Measurements from ENCODE around the gene PGS1. TPM values are rescaled to one million over a fixed set of nuclear protein-coding genes. Genes with fewer than 3 reads are reported as not detected.
A peak's percentile ranks its signal among the peaks of the same experiment; 100 is the strongest.

PGS1 gene
- total RNA-seq, 2 donors from 2014 or later: 52.0 to 98.4 TPM

DNA sequence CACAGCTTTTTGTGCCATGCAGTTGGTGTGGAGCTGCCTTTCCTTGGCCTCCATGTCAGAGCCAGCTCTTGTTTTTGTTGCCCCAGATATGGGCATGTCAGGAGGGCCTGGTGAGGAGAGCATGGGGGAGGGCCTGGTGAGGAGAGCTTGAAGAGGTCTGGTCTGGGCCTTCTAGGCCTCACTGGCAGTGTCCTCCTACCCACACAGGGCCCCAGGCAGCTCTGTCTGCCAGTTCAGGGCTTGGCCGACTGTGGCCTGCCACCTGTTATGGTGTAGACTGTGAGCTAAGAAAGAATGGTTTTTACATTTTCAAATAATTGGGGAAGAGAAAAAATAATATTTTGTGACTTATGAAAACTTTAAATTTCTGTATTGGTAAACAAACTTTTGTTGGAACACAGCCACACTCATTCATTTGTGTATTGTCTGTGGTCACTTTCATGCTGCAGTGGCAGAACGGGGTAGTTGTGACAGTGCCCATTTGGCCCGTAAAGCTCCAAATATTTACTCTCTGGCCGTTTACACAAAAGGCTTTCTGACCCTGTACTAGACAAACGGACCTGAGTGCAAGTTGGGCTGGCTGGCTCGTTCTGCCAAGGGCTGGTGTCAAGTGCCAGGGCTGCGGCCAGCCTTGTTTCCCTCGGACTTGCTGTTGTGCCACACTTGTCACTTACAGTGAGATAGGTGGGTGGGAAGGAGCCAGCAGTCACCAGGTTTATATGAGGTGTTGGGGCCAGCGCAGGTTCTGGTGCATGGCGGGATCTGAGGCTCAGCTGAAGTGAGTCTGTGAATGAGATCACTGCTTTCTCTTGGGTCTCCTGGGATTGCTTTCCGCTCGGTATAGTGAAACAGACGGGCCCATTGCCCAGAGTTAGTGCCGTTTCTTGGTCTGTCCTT is 18.2 kb downstream of the PGS1 start:
- H3K9me3 ChIP-seq: no peaks in the 10 kb centered on the region
- peak overlapping the region; percentile 36 for H3K4me3 ChIP-seq
- peaks cover 26% of the 10 kb centered on the region for H3K36me3 ChIP-seq
- peak; percentile 40 for DNase-seq (ENCODE audit: low spot score)
- peak overlapping the region; percentile 75 to 82 for H3K27ac ChIP-seq
- no peaks in the 10 kb centered on the region for H3K27me3 ChIP-seq (replicated peaks; ENCODE audit: insufficient read depth)
- TF ChIP-seq, protein P1, sequence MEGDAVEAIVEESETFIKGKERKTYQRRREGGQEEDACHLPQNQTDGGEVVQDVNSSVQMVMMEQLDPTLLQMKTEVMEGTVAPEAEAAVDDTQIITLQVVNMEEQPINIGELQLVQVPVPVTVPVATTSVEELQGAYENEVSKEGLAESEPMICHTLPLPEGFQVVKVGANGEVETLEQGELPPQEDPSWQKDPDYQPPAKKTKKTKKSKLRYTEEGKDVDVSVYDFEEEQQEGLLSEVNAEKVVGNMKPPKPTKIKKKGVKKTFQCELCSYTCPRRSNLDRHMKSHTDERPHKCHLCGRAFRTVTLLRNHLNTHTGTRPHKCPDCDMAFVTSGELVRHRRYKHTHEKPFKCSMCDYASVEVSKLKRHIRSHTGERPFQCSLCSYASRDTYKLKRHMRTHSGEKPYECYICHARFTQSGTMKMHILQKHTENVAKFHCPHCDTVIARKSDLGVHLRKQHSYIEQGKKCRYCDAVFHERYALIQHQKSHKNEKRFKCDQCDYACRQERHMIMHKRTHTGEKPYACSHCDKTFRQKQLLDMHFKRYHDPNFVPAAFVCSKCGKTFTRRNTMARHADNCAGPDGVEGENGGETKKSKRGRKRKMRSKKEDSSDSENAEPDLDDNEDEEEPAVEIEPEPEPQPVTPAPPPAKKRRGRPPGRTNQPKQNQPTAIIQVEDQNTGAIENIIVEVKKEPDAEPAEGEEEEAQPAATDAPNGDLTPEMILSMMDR (IDR thresholded peaks at IDR 0.05): no peak
- peak; percentile 41 for ATAC-seq (ENCODE audit: insufficient number of reproducible peaks, low FRiP score, low read depth)
- H3K4me1 ChIP-seq (ENCODE audit: control insufficient read depth in 1 of 2, low read depth in 2 of 2): peaks cover 12 to 33% of the 10 kb centered on the region in 2 donors

DNA sequence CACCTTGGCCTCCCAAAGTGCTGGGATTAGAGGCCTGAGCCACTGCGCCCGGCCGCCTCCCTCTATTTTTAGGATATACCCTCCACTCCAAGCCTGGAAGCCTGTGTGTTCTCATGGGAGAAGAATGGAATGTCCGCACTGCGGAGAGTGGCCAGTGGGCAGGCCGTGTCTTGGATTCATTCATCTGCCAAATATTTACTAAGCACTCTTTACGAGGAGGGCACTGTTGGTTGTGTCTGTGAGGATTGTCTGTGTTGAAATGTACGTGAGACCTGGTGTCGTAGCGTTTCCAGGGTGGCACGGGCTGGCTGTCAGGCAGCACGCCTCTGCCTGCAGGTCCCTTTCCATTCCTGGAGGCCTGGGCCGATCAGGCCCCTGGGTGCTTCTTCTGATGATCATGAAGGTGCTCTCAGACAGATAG is 19.2 kb downstream of the PGS1 start:
- H3K27ac ChIP-seq: peak overlapping the region; percentile 75 to 82
- H3K4me1 ChIP-seq (ENCODE audit: control insufficient read depth in 1 of 2, low read depth in 2 of 2): peaks cover 12 to 29% of the 10 kb centered on the region in 2 donors
- H3K4me3 ChIP-seq: peak overlapping the region; percentile 36
- peaks cover 26% of the 10 kb centered on the region for H3K36me3 ChIP-seq
- ATAC-seq (ENCODE audit: insufficient number of reproducible peaks, low FRiP score, low read depth): peak; percentile 62
- H3K27me3 ChIP-seq (replicated peaks; ENCODE audit: insufficient read depth): no peaks in the 10 kb centered on the region
- H3K9me3 ChIP-seq: no peaks in the 10 kb centered on the region
- TF ChIP-seq, protein P1 (IDR thresholded peaks at IDR 0.05): no peak
- DNase-seq (ENCODE audit: low spot score): peak; percentile 36

DNA sequence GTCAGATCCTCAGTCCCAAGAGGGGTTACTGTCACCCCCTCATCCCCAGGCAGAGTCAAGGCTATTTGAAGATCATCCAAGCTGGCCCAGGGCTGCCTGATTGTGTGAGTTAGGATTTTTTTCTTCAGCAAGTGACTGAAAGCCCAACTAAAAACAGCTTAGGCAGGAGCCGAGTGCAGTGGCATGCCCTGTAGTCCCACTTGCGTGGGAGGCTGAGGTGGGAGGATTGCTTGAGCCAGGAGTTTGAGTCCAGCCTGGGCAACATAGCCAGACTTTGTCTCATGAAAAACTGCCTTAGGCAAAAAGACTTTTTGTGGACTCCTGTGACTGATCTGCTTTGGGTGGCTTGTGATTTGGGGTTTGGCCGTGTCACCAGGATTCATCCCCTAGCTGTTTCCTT is 19.9 kb downstream of the PGS1 start:
- no peak for ATAC-seq (ENCODE audit: insufficient number of reproducible peaks, low FRiP score, low read depth)
- TF ChIP-seq, protein P1 (IDR thresholded peaks at IDR 0.05): no peak
- Histone ChIP-seq H3K4me1 (ENCODE audit: control insufficient read depth in 1 of 2, low read depth in 2 of 2) (peaks cover 12 to 29% of the 10 kb centered on the region in 2 donors), H3K9me3 (no peaks in the 10 kb centered on the region), H3K27ac (peak overlapping the region; percentile 15 to 82), H3K36me3 (peaks cover 29% of the 10 kb centered on the region), H3K4me3 (no peak overlapping the region), H3K27me3 (replicated peaks; ENCODE audit: insufficient read depth) (no peaks in the 10 kb centered on the region)
- DNase-seq (ENCODE audit: low spot score): no peak

DNA sequence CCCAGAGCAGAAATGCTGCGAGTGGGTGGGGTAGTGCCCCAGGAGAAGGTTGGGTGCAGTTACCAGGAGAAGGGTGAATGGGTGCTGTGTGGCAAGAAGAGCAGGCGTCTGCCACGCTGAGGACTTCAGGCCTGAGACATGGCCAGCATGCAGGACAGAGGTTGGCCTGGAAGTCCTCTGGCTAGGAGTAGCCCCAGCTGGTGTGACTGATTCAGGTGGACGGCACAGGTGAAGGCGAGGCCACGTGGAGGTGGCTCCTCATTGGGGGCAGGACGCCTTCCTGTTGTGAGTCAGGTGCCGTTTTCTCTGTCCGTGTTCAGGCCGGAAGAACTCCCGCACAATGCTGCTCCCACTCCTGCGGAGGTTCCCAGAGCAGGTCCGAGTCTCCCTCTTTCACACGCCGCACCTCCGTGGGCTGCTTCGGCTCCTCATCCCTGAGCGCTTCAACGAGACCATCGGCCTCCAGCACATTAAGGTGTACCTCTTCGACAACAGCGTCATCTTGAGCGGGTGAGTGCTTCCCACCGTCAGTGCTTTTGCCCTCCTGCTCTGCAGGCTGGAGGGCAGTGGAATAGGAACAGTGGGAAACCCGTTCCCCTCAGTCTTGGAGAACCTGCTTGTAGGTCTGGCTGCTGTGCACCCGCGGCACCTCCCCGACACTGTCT is 20.7 kb downstream of the PGS1 start:
- peaks cover 35% of the 10 kb centered on the region for H3K36me3 ChIP-seq
- ATAC-seq (ENCODE audit: insufficient number of reproducible peaks, low FRiP score, low read depth) (no peak), DNase-seq (ENCODE audit: low spot score) (no peak)
- no peaks in the 10 kb centered on the region for H3K27me3 ChIP-seq (replicated peaks; ENCODE audit: insufficient read depth)
- TF ChIP-seq, protein P1 (IDR thresholded peaks at IDR 0.05): no peak
- no peak overlapping the region for H3K27ac ChIP-seq
- no peaks in the 10 kb centered on the region for H3K9me3 ChIP-seq
- peaks cover 12 to 29% of the 10 kb centered on the region in 2 donors for H3K4me1 ChIP-seq (ENCODE audit: control insufficient read depth in 1 of 2, low read depth in 2 of 2)
- no peak overlapping the region for H3K4me3 ChIP-seq

DNA sequence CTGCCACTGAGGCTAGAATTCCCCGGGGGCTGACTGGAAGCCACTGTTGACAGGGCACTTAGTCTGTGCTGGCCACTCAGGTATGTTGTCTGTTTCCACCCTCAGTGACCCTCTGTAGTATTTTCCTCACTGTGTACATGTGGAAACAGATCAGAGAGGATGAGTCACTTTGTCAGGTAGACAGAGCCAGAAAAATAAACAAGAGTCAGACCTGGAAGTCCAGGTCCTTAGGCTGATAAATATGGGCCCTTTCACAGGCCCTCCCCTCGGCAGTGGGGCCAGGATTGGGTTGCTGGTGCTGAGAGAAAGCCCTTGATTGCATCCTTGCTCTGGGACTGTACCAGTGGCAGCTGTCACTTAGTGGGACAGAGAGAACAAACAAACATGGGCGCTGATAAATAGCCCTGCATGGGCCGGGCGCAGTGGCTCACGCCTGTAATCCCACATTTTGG is 21.3 kb downstream of the PGS1 start:
- Histone ChIP-seq H3K9me3 (no peaks in the 10 kb centered on the region), H3K27ac (no peak overlapping the region), H3K27me3 (replicated peaks; ENCODE audit: insufficient read depth) (no peaks in the 10 kb centered on the region), H3K4me1 (ENCODE audit: control insufficient read depth in 1 of 2, low read depth in 2 of 2) (peaks cover 12 to 29% of the 10 kb centered on the region in 2 donors), H3K4me3 (no peak overlapping the region), H3K36me3 (peaks cover 40% of the 10 kb centered on the region)
- TF ChIP-seq, protein P1 (IDR thresholded peaks at IDR 0.05): no peak
- ATAC-seq (ENCODE audit: insufficient number of reproducible peaks, low FRiP score, low read depth) (no peak), DNase-seq (ENCODE audit: low spot score) (no peak)
